Activated CD4-positive, alpha-beta T cell treated with anti-CD3 and anti-CD28 coated beads, Interleukin-2, amount 50 U/mL, for 4 hours (primary cell): Measurements from ENCODE around the gene TRMT44.

ENCODE experiments used
- DNase-seq, 2 experiments: peaks; one replicate each; pipeline ENCODE4 v3.0.0-alpha.2; 2020

TRMT44 gene

DNA sequence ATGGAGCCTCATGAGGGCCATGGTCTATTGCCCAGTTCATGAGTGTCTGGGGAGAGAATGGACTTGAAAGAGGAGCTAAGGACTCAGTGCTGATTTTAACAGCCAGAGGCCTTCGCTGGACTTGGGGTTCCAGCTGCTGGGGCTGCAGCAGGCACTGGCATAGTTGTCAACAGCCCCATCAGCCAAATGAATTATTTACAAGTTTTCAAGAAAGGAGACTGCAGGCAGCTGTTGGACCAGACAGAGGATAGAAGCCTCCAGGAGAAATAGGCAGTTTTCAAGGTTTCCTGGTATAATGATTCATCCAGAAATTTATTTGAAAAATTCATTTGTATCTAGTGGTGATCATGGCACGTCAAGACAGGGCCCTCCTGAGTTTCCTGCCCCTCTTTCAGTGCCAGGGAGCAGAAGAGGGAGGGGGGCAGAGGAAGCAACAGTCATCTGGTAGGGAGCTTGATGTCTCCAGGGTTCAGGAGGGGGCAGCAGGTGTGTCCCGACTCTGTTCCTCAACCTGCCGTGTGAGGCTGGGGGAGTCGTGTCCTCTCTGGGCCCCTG, 76.5 kb downstream of the TRMT44 start:
- DNase-seq: no peak

DNA sequence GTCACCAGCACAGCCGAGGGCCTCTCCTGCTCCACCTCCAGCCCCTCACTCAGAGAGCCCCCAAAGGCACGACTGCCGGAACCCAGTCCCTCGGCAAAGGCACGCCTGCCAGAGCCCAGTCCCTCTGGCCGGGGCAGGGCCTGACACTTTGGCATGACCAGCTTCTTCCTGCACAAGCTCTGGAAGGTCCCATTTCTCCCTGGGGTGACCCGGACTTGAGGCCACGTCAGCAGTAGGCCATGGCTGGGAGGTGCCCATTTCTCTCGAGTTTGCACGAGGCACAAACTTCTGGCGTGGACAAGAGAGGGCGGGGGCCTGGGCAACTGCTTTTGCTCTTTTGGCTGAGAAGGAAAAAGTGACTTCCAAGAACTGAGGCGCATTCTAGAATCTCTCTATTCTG, 77.4 kb downstream of the TRMT44 start:
- DNase-seq: no peak

DNA sequence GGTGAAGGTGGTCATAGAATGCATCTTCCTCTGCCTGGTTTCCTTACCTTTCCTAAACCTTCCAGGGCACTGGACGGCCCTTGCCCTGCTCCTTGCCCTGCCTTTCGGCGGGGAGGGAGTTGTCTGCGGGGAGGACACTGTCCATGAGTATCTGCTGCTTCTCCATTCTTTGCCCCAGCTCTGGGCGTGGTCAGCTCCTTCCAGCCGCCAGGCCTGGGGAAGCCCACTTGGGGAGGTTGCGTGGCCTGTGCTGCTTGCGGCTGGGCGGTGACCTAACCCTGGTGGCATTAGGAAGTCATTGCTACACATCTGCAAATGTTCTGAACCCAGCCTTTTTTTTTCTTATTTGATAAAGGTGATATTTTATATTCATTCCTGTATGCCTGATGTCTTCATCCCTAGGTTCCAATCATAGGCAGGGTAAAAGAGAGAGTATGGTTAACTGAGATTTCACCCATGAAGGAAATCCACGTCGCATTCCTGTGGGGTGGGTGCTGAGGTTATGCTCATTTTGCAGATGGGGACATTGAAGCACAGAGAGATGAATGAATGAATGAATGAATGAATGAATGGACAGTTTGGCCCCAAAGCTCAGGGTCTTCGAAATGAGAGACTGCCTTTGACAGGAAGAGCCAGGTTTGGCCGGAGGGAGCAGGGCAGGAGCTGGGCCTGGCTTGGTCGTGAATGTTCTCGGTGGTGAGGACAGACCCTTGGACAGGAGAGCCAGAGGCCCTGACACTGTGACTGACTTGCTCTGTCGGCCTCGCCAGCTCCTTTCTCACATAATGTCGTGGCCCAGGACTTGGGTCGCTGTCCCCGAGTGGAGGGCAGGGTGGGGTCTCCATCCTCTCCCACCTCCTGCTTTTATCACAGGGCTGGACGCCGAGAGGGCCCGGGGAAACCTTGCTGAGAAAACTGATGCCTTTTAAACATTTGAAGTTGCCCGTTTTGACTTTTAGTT, 81.9 kb downstream of the TRMT44 start:
- DNase-seq: no peak

DNA sequence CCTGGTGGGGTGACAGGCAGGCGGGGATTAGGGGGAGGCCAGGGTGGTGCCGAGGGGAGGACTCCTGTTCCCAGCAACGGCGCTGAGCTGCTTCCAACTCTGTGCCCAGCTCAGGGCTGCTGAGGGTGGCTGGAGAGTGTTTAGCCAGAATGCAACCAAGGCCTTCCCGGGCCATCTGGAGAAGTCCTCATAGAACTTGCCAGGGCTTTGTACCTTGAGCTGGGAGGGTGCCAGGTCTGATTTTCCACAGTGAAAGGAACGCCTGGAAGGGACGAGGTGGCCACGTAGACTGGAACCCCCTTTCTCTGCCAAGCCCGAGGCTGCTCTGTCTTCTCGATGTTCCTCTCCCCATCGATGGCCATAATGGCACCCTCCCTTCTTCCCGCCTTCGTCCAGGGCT, 82.6 kb downstream of the TRMT44 start:
- no peak for DNase-seq

DNA sequence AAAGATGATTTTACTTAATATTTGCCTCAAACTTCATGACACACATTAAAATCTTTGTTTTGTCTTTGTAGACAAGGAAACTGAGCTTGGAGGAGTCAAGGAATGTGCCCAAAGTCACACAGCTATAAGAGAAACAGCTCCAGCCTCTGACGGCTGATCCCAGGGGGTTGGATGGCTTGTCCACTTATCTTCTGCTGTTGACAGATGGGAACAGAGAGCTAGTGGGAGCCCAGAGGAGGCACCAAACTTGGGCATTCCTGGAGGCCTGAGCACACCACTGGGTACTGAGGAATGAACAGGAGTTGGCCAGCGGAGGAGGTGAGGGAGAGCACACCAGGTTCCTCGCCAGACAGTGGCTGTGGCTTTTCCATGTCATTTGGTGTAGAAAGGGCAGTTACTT, 83.2 kb downstream of the TRMT44 start:
- DNase-seq: no peak

DNA sequence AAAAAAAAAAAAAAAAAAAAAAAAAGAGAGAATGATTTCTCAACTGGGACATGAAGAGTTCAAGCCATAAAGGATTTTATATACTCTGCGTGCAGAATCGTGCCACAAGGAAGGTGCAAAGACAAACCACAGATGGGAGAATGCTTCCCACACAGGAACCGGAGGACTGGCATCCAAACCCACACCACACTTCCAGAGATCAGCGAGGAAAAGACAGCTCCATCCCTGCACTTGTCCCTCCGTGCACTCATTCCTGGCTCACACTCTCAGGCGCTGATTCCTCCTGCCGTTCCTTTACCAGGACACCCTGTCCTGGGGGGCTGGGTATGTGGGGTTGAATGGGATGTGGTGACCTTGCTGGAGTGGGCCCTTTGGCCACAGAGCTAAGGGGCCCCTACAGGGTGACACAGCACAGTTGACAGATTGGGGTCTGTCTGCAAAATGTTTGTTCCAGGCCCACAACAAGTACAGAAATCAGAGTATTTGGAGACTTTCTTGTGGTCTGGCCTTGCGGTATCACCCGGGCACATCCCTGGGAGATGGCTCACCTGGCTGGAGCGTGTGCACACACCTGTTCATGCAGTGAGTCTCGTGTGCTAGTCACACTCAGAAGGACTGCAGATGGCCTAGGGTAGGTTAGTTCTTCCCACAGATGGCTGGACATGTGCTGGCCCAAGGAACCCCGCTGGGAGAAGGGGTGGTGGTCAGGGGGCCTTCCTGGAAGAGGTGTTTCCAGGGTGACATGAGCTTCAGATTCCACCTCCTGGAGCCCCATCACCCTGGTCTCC, 84.2 kb downstream of the TRMT44 start:
- no peak for DNase-seq

DNA sequence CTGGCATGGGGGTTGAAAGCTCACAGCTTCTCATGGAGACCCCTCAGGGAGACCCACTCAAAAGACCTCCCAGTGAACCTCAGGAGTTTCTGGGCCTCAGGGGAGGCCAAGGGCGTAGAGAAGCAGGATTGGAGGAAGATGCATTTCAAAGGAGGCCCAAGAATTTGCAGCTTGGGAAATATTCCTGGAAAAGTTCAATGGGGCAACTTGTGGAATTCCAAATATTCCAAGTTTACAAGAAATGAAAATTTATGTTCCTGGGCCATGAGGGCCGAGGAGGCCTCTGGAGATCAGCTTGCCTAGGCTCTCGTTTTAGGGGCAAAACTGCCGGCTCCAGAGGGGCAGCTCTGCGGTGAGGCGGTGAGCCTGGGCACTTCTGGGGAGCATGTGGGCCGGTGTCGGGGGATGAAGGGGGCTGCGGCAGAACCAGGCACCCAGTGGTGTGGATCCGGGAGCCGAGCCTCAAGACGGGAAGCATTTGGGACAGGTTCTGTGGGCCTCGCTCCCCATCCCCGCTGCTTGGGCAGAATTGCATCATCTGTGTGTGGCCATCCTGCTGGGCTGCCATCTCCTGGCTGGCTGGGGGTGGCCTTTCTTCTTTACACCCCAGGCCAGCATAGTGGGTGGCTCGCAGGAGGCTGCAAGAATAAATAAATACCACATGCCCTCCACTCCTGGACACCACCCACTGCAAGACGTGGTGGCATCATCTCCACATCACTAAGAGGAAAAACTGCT, 85.0 kb downstream of the TRMT44 start:
- DNase-seq: no peak
